ENCODE results near the gene ADCY4.
A peak's percentile ranks its signal among the peaks of the same experiment; 100 is the strongest.
"Not testable (repeated sequence)": the region's sequence is repeated elsewhere in the genome, so short reads cannot be mapped to it uniquely, and the experiment has no call there.

The ADCY4 gene

DNA sequence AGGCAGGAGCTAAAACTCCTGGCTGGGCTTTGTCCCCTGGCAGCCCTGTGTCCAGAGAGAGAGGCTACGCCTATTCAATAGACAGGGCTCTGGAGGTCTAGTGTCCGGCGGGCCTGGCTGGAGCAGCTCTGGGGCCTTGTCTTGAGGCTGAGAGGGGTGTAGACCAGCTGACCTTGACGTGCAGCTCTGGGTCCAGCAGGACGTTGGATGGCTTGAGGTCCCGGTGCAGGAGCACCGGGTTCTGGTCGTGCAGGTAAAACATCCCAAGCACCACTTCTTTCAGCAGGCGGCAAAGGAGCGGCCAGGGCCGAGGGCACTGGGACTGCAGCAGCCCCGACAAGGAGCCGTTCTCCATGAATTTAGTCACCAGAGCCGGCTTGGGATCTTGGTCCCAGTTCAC is 4.0 kb upstream of the ADCY4 start:
- 77% methylated on average over 14 of the region's 14 CpGs for WGBS, 2 experiments (ENCODE audit: insufficient coverage in 2 of 2)
- no peaks in the 10 kb centered on the region for H3K9me3 ChIP-seq (ENCODE audit: control insufficient read depth, low read length)
- no peak overlapping the region for H3K4me3 ChIP-seq (ENCODE audit: extremely low read depth, insufficient read depth, low read length, poor library complexity, severe bottlenecking)
- peaks cover 5% of the 10 kb centered on the region for H3K4me1 ChIP-seq (ENCODE audit: control insufficient read depth, insufficient read depth, low read length, poor library complexity, severe bottlenecking)
- H3K36me3 ChIP-seq (ENCODE audit: control insufficient read depth, insufficient read depth, low read length) = no peaks in the 10 kb centered on the region
- no peak overlapping the region for H3K27ac ChIP-seq (ENCODE audit: low read depth, low read length, severe bottlenecking)

- WGBS, 2 experiments (ENCODE audit: insufficient coverage in 2 of 2) = 69 to 81% methylated on average over 6 to 8 of the region's 8 CpGs
- no peaks in the 10 kb centered on the region for H3K36me3 ChIP-seq (ENCODE audit: control insufficient read depth, insufficient read depth, low read length)
- no peak overlapping the region for H3K27ac ChIP-seq (ENCODE audit: low read depth, low read length, severe bottlenecking)
- H3K4me3 ChIP-seq (ENCODE audit: extremely low read depth, insufficient read depth, low read length, poor library complexity, severe bottlenecking) = no peak overlapping the region
- H3K9me3 ChIP-seq (ENCODE audit: control insufficient read depth, low read length) = no peaks in the 10 kb centered on the region
- H3K4me1 ChIP-seq (ENCODE audit: control insufficient read depth, insufficient read depth, low read length, poor library complexity, severe bottlenecking) = peaks cover 8% of the 10 kb centered on the region
Observed at GRCh38 chr14:24337824-24338175, 2.9 kb upstream of the ADCY4 start.

GRCh38 chr14:24337144-24337823 is 2.4 kb upstream of the ADCY4 start:
- H3K36me3 ChIP-seq (ENCODE audit: control insufficient read depth, insufficient read depth, low read length) = no peaks in the 10 kb centered on the region
- no peak overlapping the region for H3K27ac ChIP-seq (ENCODE audit: low read depth, low read length, severe bottlenecking)
- H3K4me1 ChIP-seq (ENCODE audit: control insufficient read depth, insufficient read depth, low read length, poor library complexity, severe bottlenecking) = peaks cover 13% of the 10 kb centered on the region
- 84 to 88% methylated on average over 5 of the region's 7 CpGs for WGBS, 2 experiments (ENCODE audit: insufficient coverage in 2 of 2)
- H3K9me3 ChIP-seq (ENCODE audit: control insufficient read depth, low read length) = no peaks in the 10 kb centered on the region
- no peak overlapping the region for H3K4me3 ChIP-seq (ENCODE audit: extremely low read depth, insufficient read depth, low read length, poor library complexity, severe bottlenecking)

DNA sequence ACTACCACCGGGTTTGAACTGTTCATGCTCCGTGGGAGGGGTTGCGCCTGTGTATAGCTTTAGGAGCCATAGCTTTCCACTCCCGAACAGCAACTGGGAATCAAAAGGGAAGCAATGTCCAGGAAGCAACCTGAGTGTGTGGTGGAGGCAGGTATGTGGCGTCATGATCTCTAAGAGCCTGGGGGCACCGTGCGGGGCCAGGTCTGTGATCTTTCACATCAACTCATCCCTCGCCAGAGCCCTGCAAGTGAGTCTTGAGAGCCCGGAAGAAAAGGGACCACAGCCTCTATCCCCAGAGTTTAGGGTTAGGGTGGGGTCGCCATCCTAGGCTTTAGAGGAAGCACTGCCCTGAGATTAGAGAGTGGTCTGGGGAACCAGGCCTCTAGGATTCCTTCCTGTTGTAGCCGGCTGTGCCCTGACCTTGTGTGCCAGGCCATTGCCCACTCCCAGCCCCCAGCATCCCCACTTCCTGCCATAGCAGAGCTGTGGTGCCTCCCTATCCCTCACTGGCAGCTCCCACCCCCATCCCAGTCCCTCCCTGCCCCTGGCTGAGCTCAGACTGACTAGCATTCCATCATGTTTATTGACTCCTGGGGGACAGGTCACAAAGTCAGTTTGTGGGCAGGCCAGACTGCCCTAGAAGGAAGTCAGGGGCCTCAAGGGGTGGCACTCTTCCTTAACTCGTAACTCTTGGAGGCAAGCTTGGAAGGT is 745 bp upstream of the ADCY4 start:
- Histone ChIP-seq H3K36me3 (ENCODE audit: control insufficient read depth, insufficient read depth, low read length) (no peaks in the 10 kb centered on the region), H3K4me3 (ENCODE audit: extremely low read depth, insufficient read depth, low read length, poor library complexity, severe bottlenecking) (no peak overlapping the region), H3K9me3 (ENCODE audit: control insufficient read depth, low read length) (no peaks in the 10 kb centered on the region), H3K4me1 (ENCODE audit: control insufficient read depth, insufficient read depth, low read length, poor library complexity, severe bottlenecking) (peaks cover 16% of the 10 kb centered on the region), H3K27ac (ENCODE audit: low read depth, low read length, severe bottlenecking) (no peak overlapping the region)
- 63 to 79% methylated on average over 6 of the region's 12 CpGs for WGBS, 2 experiments (ENCODE audit: insufficient coverage in 2 of 2)

GRCh38 chr14:24332268-24332993 is 2.4 kb downstream of the ADCY4 start:
- Histone ChIP-seq H3K27ac (ENCODE audit: low read depth, low read length, severe bottlenecking) (no peak overlapping the region), H3K4me3 (ENCODE audit: extremely low read depth, insufficient read depth, low read length, poor library complexity, severe bottlenecking) (peak overlapping the region; percentile 26), H3K4me1 (ENCODE audit: control insufficient read depth, insufficient read depth, low read length, poor library complexity, severe bottlenecking) (peaks cover 17% of the 10 kb centered on the region), H3K9me3 (ENCODE audit: control insufficient read depth, low read length) (no peaks in the 10 kb centered on the region), H3K36me3 (ENCODE audit: control insufficient read depth, insufficient read depth, low read length) (no peaks in the 10 kb centered on the region)
- 5 to 11% methylated on average over 35 to 56 of the region's 56 CpGs for WGBS, 2 experiments (ENCODE audit: insufficient coverage in 2 of 2)

GRCh38 chr14:24331731-24332267 is 3.1 kb downstream of the ADCY4 start:
- no peak overlapping the region for H3K27ac ChIP-seq (ENCODE audit: low read depth, low read length, severe bottlenecking)
- H3K9me3 ChIP-seq (ENCODE audit: control insufficient read depth, low read length) = no peaks in the 10 kb centered on the region
- WGBS, 2 experiments (ENCODE audit: insufficient coverage in 2 of 2) = 76 to 82% methylated on average over 23 to 25 of the region's 26 CpGs
- peaks cover 21% of the 10 kb centered on the region for H3K4me1 ChIP-seq (ENCODE audit: control insufficient read depth, insufficient read depth, low read length, poor library complexity, severe bottlenecking)
- no peaks in the 10 kb centered on the region for H3K36me3 ChIP-seq (ENCODE audit: control insufficient read depth, insufficient read depth, low read length)
- H3K4me3 ChIP-seq (ENCODE audit: extremely low read depth, insufficient read depth, low read length, poor library complexity, severe bottlenecking) = no peak overlapping the region

DNA sequence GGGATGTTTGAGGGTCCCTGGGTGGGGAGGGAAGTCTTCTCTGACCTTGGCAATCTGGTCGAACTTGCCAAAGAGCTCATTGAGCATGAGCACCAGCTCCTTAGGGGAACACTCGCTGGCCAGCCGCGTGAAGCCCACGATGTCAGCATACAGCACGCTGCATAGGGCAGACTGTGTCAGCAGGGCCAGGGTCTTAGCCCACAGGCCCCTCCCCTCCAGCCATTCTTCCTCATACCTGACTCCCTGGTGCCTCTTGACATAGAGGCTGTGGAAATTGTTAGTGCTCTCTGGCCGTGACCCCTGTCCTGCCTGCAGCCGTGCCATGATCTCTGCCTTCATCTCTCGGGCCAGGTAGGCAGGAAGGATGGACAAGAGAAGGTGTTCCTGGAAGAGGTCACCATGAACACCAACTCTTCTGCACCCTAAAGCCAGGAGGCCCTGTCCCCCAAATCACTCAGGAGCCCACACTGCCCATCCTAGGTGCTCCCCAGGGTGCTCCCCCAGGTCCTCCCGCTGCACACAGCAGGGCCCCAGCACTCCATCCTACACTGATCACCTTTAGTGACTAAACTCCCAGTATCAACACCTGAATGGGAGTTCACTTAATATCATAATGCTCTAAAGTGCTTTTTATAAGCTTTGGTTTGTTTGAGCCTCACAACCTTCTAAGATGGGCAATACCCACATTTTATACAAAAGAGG is 3.7 kb downstream of the ADCY4 start:
- peaks cover 21% of the 10 kb centered on the region for H3K4me1 ChIP-seq (ENCODE audit: control insufficient read depth, insufficient read depth, low read length, poor library complexity, severe bottlenecking)
- no peak overlapping the region for H3K4me3 ChIP-seq (ENCODE audit: extremely low read depth, insufficient read depth, low read length, poor library complexity, severe bottlenecking)
- no peak overlapping the region for H3K27ac ChIP-seq (ENCODE audit: low read depth, low read length, severe bottlenecking)
- WGBS, 2 experiments (ENCODE audit: insufficient coverage in 2 of 2) = 83 to 90% methylated on average over 7 to 9 of the region's 10 CpGs
- H3K9me3 ChIP-seq (ENCODE audit: control insufficient read depth, low read length) = no peaks in the 10 kb centered on the region
- H3K36me3 ChIP-seq (ENCODE audit: control insufficient read depth, insufficient read depth, low read length) = no peaks in the 10 kb centered on the region

DNA sequence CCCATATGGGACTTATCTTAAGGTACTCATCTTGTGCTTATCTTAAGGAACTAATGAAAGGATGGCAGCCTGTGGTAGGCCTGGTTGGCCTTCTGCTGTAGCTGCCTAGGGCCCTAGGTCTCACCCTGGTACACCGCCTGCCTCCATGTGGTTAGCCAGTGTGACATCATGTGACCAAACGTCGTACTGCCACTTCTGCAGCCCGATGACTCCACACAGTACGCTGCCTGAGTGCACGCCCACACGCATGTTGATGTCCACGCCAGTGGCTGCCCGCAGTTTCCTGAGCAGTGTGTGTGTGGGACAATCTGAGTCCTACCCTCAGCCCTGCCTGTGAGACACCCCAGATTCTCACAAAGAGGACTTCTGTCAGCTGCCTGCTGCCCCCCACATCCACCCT is 5.1 kb downstream of the ADCY4 start:
- Histone ChIP-seq H3K36me3 (ENCODE audit: control insufficient read depth, insufficient read depth, low read length) (no peaks in the 10 kb centered on the region), H3K4me3 (ENCODE audit: extremely low read depth, insufficient read depth, low read length, poor library complexity, severe bottlenecking) (no peak overlapping the region), H3K9me3 (ENCODE audit: control insufficient read depth, low read length) (no peaks in the 10 kb centered on the region), H3K27ac (ENCODE audit: low read depth, low read length, severe bottlenecking) (no peak overlapping the region), H3K4me1 (ENCODE audit: control insufficient read depth, insufficient read depth, low read length, poor library complexity, severe bottlenecking) (peaks cover 16% of the 10 kb centered on the region)
- WGBS, 2 experiments (ENCODE audit: insufficient coverage in 2 of 2) = 87 to 91% methylated on average over 9 of the region's 9 CpGs

DNA sequence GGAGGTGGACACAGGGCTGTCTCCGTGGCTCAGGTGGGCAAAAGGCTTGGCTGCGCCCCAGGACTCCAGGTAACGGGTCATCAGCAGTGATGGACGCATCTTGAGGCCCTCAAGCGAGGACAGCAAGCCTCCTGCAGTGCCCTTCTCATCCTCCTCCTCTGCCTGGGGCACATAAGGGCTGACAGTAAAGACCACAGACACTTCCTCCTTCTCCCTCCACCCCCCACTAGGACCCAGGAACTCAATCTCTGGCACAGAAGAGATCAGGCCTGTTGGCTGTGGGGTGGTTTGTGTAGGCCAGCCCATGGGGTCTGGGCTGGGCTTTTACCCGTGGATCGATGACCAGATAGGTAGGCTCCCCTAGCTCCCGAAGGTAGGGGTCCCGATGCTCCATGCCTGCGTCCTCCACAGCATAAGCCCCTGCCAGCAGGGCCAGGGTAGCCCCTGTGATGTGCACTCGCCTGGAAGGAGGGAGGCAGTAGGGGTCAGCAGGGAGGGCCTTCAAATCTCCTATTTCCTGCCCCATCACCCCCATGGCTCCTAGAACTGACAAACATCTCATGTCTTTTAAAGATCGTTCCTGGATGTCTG is 5.7 kb downstream of the ADCY4 start:
- 93 to 95% methylated on average over 9 to 12 of the region's 12 CpGs for WGBS, 2 experiments (ENCODE audit: insufficient coverage in 2 of 2)

DNA sequence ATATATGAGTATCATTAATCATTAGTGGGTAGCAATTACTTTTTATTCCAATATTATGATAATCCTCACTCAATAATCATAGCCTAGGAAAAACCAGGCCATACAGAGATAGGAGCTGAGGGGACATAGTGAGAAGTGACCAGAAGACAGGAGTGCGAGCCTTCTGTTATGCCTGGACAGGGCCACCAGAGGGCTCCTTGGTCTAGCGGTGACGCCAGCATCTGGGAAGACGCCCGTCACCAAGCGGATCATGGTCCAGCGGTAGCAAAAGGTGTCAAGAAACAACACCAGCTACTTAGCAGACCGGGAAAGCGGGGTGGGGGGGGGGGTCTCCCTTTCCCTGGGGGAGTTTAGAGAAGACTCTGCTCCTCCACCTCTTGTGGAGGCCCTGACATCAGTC is 7.0 kb downstream of the ADCY4 start:
- H3K27ac ChIP-seq (ENCODE audit: low read depth, low read length, severe bottlenecking); H3K4me3 ChIP-seq (ENCODE audit: extremely low read depth, insufficient read depth, low read length, poor library complexity, severe bottlenecking); H3K9me3 ChIP-seq (ENCODE audit: control insufficient read depth, low read length); H3K36me3 ChIP-seq (ENCODE audit: control insufficient read depth, insufficient read depth, low read length): not testable (repeated sequence)
- WGBS, 2 experiments (ENCODE audit: insufficient coverage in 2 of 2) = 0 to 18% methylated on average over 2 to 4 of the region's 9 CpGs
- peaks cover 17% of the 10 kb centered on the region for H3K4me1 ChIP-seq (ENCODE audit: control insufficient read depth, insufficient read depth, low read length, poor library complexity, severe bottlenecking)

More for the DNA sequence above, 5.7 kb downstream of the ADCY4 start:
- Histone ChIP-seq H3K36me3 (ENCODE audit: control insufficient read depth, insufficient read depth, low read length) (no peaks in the 10 kb centered on the region), H3K4me1 (ENCODE audit: control insufficient read depth, insufficient read depth, low read length, poor library complexity, severe bottlenecking) (peaks cover 16% of the 10 kb centered on the region), H3K4me3 (ENCODE audit: extremely low read depth, insufficient read depth, low read length, poor library complexity, severe bottlenecking) (no peak overlapping the region), H3K9me3 (ENCODE audit: control insufficient read depth, low read length) (no peaks in the 10 kb centered on the region), H3K27ac (ENCODE audit: low read depth, low read length, severe bottlenecking) (no peak overlapping the region)

Measured in mesodermal cell (in vitro differentiated cells).